Measurements from ENCODE around the gene ADAMTS18.

- TF ChIP-seq CTCF (IDR thresholded peaks at IDR 0.05; ENCODE audit: insufficient read depth, low read length) (no peak), POLR2AphosphoS5 (IDR thresholded peaks at IDR 0.05; ENCODE audit: low read depth) (no peak), GABPA (IDR thresholded peaks at IDR 0.05; ENCODE audit: low read depth) (no peak)
- TF ChIP-seq, protein P1, sequence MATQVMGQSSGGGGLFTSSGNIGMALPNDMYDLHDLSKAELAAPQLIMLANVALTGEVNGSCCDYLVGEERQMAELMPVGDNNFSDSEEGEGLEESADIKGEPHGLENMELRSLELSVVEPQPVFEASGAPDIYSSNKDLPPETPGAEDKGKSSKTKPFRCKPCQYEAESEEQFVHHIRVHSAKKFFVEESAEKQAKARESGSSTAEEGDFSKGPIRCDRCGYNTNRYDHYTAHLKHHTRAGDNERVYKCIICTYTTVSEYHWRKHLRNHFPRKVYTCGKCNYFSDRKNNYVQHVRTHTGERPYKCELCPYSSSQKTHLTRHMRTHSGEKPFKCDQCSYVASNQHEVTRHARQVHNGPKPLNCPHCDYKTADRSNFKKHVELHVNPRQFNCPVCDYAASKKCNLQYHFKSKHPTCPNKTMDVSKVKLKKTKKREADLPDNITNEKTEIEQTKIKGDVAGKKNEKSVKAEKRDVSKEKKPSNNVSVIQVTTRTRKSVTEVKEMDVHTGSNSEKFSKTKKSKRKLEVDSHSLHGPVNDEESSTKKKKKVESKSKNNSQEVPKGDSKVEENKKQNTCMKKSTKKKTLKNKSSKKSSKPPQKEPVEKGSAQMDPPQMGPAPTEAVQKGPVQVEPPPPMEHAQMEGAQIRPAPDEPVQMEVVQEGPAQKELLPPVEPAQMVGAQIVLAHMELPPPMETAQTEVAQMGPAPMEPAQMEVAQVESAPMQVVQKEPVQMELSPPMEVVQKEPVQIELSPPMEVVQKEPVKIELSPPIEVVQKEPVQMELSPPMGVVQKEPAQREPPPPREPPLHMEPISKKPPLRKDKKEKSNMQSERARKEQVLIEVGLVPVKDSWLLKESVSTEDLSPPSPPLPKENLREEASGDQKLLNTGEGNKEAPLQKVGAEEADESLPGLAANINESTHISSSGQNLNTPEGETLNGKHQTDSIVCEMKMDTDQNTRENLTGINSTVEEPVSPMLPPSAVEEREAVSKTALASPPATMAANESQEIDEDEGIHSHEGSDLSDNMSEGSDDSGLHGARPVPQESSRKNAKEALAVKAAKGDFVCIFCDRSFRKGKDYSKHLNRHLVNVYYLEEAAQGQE (IDR thresholded peaks at IDR 0.05; ENCODE audit: insufficient replicate concordance, low read depth) = no peak
These were observed 158.2 kb downstream of the ADAMTS18 start for GRCh38 chr16:77276661-77277060.
